Vagina (tissue), 2 donors: ENCODE measurements around the gene HORMAD2. TPM values are rescaled to one million over a fixed set of nuclear protein-coding genes. Genes with fewer than 3 reads are reported as not detected.
A peak's percentile ranks its signal among the peaks of the same experiment; 100 is the strongest.

Experiments used
- DNase-seq, 2 donors: peaks; one replicate each; pipeline ENCODE4 v3.0.0-alpha.2; 2017; ENCODE audit errors: extremely low spot score in 2 of 2
- H3K27ac ChIP-seq: fragments of 200-600 bp; sonication (generic); one replicate; pipeline ENCODE4 v1.5.1; 2019
- H3K27me3 ChIP-seq: fragments of 200-600 bp; sonication (generic); one replicate; pipeline ENCODE4 v1.5.1; 2019
- H3K36me3 ChIP-seq, 2 donors: fragments of 200-600 bp; sonication (generic); one replicate each; pipeline ENCODE4 v1.5.1; 2017 to 2019
- H3K4me1 ChIP-seq: fragments of 200-600 bp; sonication (generic); one replicate; pipeline ENCODE4 v1.5.1; 2019
- H3K4me3 ChIP-seq, 2 donors: fragments of 200-600 bp; sonication (generic); 1 replicate in 1 of 2; 2 replicates in 1 of 2; pipeline ENCODE4 v1.5.1; 2016 to 2019
- H3K9me3 ChIP-seq: fragments of 200-600 bp; sonication (generic); one replicate; pipeline ENCODE4 v1.5.1; 2019
- POLR2A ChIP-seq, 2 donors: fragments of 450-650 bp; IDR thresholded peaks; one replicate each; pipeline ENCODE4 v1.6.1; 2017; ENCODE audit warnings: antibody characterized with exemption in 2 of 2, mild to moderate bottlenecking in 2 of 2, moderate library complexity in 2 of 2
- POLR2AphosphoS5 ChIP-seq, 2 donors: sonication (generic); formaldehyde crosslinking; IDR thresholded peaks; one replicate each; pipeline ENCODE4 v1.9.0; 2017; ENCODE audit warnings: antibody characterized with exemption in 2 of 2, mild to moderate bottlenecking in 2 of 2, low read depth in 1 of 2; ENCODE audit not compliant: insufficient read depth in 1 of 2
- intact Hi-C: fragments of 100-400 bp; cut with DNase I; formaldehyde crosslinking; loops from one replicate; pipeline ENCODE4 v1.15.1; 2023
- total RNA-seq: library from RNA; depleted of rRNA; stranded (reverse); fragments of >200 nt; gene quantifications from one replicate; pipeline ENCODE4 v1.2.3, GENCODE V29; 2016
- TF ChIP-seq, protein P1 (sequence below), 3 experiments: fragments of 450-650 bp in 2 of 3; fragments of 200-600 bp in 1 of 3; sonication (generic) in 1 of 3; IDR thresholded peaks; one replicate each; pipeline ENCODE4 v1.5.1; 2017 to 2019; ENCODE audit warnings: antibody characterized with exemption in 3 of 3, mild to moderate bottlenecking in 2 of 3, moderate library complexity in 2 of 3

HORMAD2 gene, protein sequence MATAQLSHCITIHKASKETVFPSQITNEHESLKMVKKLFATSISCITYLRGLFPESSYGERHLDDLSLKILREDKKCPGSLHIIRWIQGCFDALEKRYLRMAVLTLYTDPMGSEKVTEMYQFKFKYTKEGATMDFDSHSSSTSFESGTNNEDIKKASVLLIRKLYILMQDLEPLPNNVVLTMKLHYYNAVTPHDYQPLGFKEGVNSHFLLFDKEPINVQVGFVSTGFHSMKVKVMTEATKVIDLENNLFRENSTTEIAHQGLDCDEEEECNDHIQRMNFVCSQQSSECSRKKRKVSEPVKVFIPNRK
- not detected for total RNA-seq

DNA sequence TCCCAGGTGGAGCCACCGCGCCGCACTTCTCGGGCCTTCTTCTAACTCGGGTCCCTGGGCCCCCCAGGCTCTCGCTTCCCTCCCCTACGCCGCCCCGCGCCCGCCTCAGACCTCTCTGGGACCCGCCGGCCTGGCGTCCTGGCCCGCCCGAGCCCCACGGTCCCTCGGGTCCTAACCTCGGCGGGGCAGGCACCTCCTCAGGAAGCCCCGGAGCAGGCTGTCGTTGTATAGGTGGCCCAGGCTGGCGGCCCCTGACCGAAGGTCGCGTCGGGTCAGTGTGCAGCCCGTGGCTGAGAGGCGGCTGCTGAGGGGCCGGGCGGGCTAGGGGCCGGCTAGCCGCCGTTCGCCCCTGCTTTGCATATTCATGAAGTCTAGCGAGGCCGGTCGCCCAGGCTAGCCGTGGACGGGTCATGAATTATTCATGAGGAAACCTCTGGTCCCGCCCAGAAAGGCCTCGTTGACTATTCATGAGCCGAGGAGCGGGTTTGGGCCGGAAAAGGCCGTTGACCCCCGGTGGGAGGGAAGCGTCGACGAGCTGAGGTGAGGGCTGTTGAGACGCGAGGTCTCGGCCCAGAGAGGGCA, at the start of gene HORMAD2:
TSS of gene HORMAD2 (plus strand) at position 513 of the 582 bp plus-strand sequence. CDS start 13,489 bp downstream, outside the sequence.
- no peak for TF ChIP-seq POLR2A (IDR thresholded peaks at IDR 0.05)
- TF ChIP-seq, protein P1, sequence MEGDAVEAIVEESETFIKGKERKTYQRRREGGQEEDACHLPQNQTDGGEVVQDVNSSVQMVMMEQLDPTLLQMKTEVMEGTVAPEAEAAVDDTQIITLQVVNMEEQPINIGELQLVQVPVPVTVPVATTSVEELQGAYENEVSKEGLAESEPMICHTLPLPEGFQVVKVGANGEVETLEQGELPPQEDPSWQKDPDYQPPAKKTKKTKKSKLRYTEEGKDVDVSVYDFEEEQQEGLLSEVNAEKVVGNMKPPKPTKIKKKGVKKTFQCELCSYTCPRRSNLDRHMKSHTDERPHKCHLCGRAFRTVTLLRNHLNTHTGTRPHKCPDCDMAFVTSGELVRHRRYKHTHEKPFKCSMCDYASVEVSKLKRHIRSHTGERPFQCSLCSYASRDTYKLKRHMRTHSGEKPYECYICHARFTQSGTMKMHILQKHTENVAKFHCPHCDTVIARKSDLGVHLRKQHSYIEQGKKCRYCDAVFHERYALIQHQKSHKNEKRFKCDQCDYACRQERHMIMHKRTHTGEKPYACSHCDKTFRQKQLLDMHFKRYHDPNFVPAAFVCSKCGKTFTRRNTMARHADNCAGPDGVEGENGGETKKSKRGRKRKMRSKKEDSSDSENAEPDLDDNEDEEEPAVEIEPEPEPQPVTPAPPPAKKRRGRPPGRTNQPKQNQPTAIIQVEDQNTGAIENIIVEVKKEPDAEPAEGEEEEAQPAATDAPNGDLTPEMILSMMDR (IDR thresholded peaks at IDR 0.05) = no peak
- TF ChIP-seq POLR2AphosphoS5 (IDR thresholded peaks at IDR 0.05; ENCODE audit: insufficient read depth in 1 of 2, low read depth in 1 of 2) = no peak
- Histone ChIP-seq H3K36me3 (no peaks in the 10 kb centered on the region), H3K4me3 (no peak within 1 kb of the TSS), H3K4me1 (no peaks in the 10 kb centered on the region), H3K27me3 (no peaks in the 10 kb centered on the region), H3K9me3 (no peaks in the 10 kb centered on the region), H3K27ac (no peak within 1 kb of the TSS)
- DNase-seq = no peak
- intact Hi-C loops = loop anchor here (10.0 kb wide), 2 partner anchors 355 to 455 kb away; partner anchors contain the start of gene CABP7

DNA sequence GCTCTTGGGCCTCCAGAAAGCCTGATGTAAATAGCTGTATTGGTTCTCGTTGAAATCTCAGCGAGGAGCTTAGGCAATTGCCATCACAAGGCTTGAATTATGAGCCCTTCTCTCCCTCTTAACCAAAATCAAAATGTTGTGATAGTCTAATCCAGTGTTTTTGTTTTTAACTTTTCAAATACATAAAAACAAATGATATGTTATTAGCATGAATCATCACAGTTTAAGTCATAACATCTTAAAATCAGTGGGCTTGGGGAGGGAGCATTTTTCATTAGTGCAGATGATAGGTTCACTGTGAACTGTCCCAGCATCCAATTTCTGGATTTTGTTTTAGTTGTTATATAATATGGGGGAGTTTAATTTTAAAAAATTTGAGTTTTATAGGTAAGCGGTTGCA, 48.9 kb upstream of the HORMAD2 start:
- TF ChIP-seq, protein P1 (IDR thresholded peaks at IDR 0.05) = no peak
- TF ChIP-seq POLR2AphosphoS5 (IDR thresholded peaks at IDR 0.05; ENCODE audit: insufficient read depth in 1 of 2, low read depth in 1 of 2) (no peak), POLR2A (IDR thresholded peaks at IDR 0.05) (no peak)
- H3K27me3 ChIP-seq = no peaks in the 10 kb centered on the region
- peaks cover 24% of the 10 kb centered on the region for H3K4me1 ChIP-seq
- H3K4me3 ChIP-seq = no peak overlapping the region
- DNase-seq = no peak
- H3K36me3 ChIP-seq = peaks cover 0 to 11% of the 10 kb centered on the region in 2 donors
- no peaks in the 10 kb centered on the region for H3K9me3 ChIP-seq
- peak overlapping the region; percentile 59 for H3K27ac ChIP-seq
- intact Hi-C loops = no loop called here

DNA sequence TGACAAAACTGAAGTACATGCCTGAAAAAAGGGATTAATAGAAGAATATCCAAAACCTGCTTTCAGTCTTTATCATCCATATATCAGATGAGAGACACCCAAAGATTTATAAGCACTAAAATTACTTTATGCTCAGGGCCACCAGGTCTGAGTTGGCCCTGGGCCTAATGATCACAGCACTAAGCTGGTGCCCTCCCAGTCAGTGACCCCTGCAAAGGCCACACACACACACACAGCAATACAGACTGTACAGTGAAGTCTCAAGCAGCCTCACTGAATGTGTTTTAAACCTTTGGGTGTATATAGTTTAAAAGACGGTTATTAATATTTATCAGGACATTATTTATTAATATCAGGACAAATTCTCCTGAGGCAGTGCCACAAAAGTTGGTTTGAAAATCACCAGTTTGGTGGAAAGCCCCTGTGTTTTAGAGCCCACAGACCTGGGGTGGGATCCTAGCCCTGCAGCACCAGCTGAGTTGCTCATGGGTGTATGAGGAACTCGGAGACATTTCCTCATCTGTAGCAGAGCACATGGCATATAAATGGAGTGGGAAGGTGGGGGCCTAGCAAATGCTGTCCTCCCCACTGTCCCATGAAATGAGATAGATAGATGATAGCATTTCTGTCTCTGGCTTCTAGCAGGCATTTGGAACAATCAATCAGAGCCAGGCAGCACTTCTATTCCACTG, 48.4 kb upstream of the HORMAD2 start:
- Histone ChIP-seq H3K4me3 (no peak overlapping the region), H3K36me3 (peaks cover 0 to 7% of the 10 kb centered on the region in 2 donors), H3K27ac (no peak overlapping the region), H3K27me3 (no peaks in the 10 kb centered on the region), H3K9me3 (no peaks in the 10 kb centered on the region), H3K4me1 (peaks cover 24% of the 10 kb centered on the region)
- intact Hi-C loops = no loop called here
- DNase-seq = no peak
- TF ChIP-seq, protein P1 (IDR thresholded peaks at IDR 0.05) = no peak
- TF ChIP-seq POLR2A (IDR thresholded peaks at IDR 0.05) (no peak), POLR2AphosphoS5 (IDR thresholded peaks at IDR 0.05; ENCODE audit: insufficient read depth in 1 of 2, low read depth in 1 of 2) (no peak)

DNA sequence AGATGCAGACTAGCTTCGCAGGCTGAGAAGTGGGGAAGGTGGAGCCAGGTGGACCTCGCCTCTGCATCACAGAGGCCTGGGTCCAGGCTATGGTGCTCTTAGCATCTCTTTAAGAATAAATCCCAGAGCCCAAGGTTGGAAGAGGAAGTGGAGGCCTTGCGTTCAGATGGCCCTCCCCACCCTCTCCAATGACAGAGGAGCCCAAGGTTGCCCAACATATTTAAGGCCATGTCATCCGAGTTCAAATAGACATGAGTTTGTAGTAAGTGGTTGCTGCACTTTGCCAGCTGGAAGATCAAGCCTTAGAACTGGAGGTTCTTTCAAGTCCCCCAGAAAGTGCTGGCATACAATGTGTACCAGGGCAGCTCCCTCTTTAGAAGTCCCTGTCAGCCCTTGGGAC, 47.1 kb upstream of the HORMAD2 start:
- Histone ChIP-seq H3K27me3 (no peaks in the 10 kb centered on the region), H3K27ac (no peak overlapping the region), H3K4me3 (no peak overlapping the region), H3K36me3 (no peaks in the 10 kb centered on the region), H3K4me1 (peaks cover 24% of the 10 kb centered on the region), H3K9me3 (no peaks in the 10 kb centered on the region)
- TF ChIP-seq POLR2A (IDR thresholded peaks at IDR 0.05) = no peak
- no peak for TF ChIP-seq POLR2AphosphoS5 (IDR thresholded peaks at IDR 0.05; ENCODE audit: insufficient read depth in 1 of 2, low read depth in 1 of 2)
- TF ChIP-seq, protein P1 (IDR thresholded peaks at IDR 0.05) = no peak
- DNase-seq = no peak
- intact Hi-C loops = no loop called here
